Thyroid gland (tissue), 4 donors: Measurements from ENCODE around the gene ZC3H18.

ENCODE experiments used
- POLR2A ChIP-seq, 2 donors: fragments of 450-650 bp; IDR thresholded peaks; one replicate each; pipeline ENCODE4 v1.6.1; 2017; ENCODE audit warnings: antibody characterized with exemption in 2 of 2, mild to moderate bottlenecking in 2 of 2, moderate library complexity in 1 of 2
- TF ChIP-seq, protein P1 (sequence below), 6 experiments: fragments of 200-600 bp in 3 of 6; fragments of 450-650 bp in 3 of 6; sonication (generic) in 3 of 6; IDR thresholded peaks; one replicate each; pipeline ENCODE4 v1.5.1; 2016 to 2019; ENCODE audit warnings: antibody characterized with exemption in 6 of 6, mild to moderate bottlenecking in 2 of 6, inconsistent platforms in 1 of 6, moderate library complexity in 1 of 6

DNA sequence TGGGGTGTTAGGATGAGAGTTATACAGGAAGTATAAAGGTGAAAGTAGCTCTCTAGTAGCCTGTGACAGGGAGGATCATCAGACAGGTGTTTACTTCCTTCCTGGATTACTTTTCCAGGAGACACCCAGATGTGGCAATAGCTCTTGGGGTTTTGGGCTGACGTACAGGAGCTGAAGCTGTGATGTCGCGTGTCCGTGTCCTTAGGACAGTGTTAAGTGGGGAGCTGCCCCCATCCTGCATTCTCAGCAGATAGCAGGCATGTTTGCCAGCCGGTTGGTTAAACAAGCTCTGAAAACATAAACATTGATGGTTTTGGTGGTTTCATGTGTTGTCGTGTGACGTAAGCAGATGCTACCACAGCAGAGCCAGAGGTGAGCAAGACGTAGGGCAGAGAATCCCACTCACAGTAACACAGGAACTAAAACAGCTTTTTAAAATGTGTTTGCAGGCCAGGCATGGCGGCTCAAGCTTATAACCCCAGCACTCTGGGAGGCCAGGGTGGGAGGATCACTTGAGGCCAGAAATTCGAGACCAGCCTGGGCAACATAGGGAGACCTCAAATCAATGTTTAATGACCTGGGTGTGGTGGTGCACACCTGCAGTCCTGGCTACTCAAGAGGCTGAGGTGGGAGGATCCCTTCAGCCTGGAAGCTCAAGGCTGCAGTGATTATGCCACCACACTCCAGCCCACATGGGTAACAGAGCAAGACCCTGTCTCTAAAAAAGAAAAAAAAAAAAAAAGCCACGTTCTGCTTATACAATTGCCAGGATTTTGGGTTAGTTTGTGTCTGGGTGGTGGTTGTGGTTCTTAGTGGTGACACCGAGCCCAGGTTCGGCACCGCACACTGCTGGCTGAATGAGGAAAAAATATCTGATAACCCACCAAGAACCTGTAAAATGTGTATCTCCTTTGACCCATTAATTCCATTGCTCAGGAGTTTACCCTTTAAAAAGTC lies 49.9 kb downstream of the ZC3H18 start:
- TF ChIP-seq, protein P1, sequence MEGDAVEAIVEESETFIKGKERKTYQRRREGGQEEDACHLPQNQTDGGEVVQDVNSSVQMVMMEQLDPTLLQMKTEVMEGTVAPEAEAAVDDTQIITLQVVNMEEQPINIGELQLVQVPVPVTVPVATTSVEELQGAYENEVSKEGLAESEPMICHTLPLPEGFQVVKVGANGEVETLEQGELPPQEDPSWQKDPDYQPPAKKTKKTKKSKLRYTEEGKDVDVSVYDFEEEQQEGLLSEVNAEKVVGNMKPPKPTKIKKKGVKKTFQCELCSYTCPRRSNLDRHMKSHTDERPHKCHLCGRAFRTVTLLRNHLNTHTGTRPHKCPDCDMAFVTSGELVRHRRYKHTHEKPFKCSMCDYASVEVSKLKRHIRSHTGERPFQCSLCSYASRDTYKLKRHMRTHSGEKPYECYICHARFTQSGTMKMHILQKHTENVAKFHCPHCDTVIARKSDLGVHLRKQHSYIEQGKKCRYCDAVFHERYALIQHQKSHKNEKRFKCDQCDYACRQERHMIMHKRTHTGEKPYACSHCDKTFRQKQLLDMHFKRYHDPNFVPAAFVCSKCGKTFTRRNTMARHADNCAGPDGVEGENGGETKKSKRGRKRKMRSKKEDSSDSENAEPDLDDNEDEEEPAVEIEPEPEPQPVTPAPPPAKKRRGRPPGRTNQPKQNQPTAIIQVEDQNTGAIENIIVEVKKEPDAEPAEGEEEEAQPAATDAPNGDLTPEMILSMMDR (IDR thresholded peaks at IDR 0.05) = no peak
- TF ChIP-seq POLR2A (IDR thresholded peaks at IDR 0.05) = no peak
